Measurements from ENCODE around the gene EPB41L5.

GRCh38 chr2:120118471-120118870, 105.6 kb downstream of the EPB41L5 start:
- TF ChIP-seq CTCF (IDR thresholded peaks at IDR 0.05) (no peak), POLR2A (IDR thresholded peaks at IDR 0.05) (no peak), POLR2AphosphoS5 (IDR thresholded peaks at IDR 0.05) (no peak), EP300 (IDR thresholded peaks at IDR 0.05) (no peak)

All from sigmoid colon (tissue), 4 donors.